Measurements from ENCODE around the gene ITFG2. TPM values are rescaled to one million over a fixed set of nuclear protein-coding genes. Genes with fewer than 3 reads are reported as not detected.
"Not testable (repeated sequence)": the region's sequence is repeated elsewhere in the genome, so short reads cannot be mapped to it uniquely, and the experiment has no call there.

ITFG2 gene
- 10 to 100 TPM; 43.5 to 48.2 TPM for total RNA-seq

DNA sequence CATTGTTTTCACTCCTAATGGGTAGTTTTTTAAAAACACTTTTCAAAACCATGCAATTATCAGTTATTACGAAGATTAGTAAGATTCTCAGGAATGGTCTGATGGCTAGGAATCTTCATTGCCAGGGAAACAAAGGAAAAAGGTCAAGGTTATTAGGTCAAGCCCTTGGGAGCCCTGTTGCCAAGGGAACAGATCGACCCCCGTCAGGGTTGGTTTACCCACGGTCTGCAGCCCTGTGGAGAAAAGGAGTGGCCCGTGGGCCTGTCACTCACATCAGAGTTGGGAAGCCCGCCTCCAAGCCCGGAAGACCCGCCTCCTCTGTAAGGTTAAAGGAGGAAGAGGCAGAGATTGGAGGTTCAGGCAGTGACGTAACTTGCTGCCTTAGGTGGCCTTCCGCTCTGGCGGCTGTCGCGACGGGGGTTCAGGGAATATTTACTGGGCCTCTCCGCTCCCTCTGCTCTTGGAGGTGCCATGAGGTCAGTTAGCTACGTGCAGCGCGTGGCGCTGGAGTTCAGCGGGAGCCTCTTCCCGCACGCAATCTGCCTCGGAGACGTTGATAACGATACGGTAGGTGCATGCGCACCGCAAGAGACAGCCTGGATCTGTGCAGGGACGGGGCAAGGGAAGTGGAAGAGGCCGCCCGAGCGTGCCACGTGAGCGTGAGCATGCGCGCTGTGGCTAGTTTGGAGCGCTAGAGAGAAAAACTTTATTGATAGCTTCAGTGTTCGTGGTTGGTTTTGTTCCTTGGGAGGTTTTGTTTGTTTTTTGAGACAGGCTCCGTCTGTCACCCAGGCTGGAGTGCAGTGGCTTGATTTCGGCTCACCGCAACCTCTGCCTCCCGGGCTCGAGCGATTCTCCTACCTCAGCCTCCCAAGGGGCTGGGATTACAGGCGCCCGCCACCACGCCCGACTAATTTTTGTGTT, at the start of gene ITFG2:
Gene ITFG2, plus strand, starts transcription at position 379 of the 924 bp plus-strand sequence. Its CDS starts 93 bp downstream, at position 472.
- H3K9me3 Mint-ChIP-seq = no peaks in the 10 kb centered on the region
- POLR2A ChIA-PET = no interaction called here
- H3K36me3 Mint-ChIP-seq (ENCODE audit: low read depth) = peaks cover 3% of the 10 kb centered on the region
- CTCF ChIA-PET = interaction anchor here (0.6 to 1.4 kb wide), 6 partner anchors 11 to 255 kb away, joined by 3 read pairs; partner anchors contain the start of genes FOXM1, RHNO1 and TEX52
- peaks cover 26% of the 10 kb centered on the region for H3K4me1 Mint-ChIP-seq
- peak within 1 kb of the TSS; percentile 99 for H3K27ac Mint-ChIP-seq
- DNase-seq = peak; percentile 98
- no peaks in the 10 kb centered on the region for H3K27me3 Mint-ChIP-seq
- peak within 1 kb of the TSS; percentile 99 for H3K4me3 Mint-ChIP-seq

- H3K27ac Mint-ChIP-seq = no peak overlapping the region
- ChIA-PET CTCF (interaction anchor here (1.0 kb wide), 1 partner anchor 27 kb away, joined by 3 read pairs; no protein-coding TSS in a partner anchor), POLR2A (no interaction called here)
- no peaks in the 10 kb centered on the region for H3K9me3 Mint-ChIP-seq
- no peak for DNase-seq
- H3K4me1 Mint-ChIP-seq = no peaks in the 10 kb centered on the region
- H3K27me3 Mint-ChIP-seq = no peaks in the 10 kb centered on the region
- no peaks in the 10 kb centered on the region for H3K36me3 Mint-ChIP-seq (ENCODE audit: low read depth)
- no peak overlapping the region for H3K4me3 Mint-ChIP-seq
Observed at GRCh38 chr12:2764398-2764797, 48.1 kb upstream of the ITFG2 start.

GRCh38 chr12:2765052-2765451, 47.4 kb upstream of the ITFG2 start:
- H3K27ac Mint-ChIP-seq = no peak overlapping the region
- no peaks in the 10 kb centered on the region for H3K36me3 Mint-ChIP-seq (ENCODE audit: low read depth)

DNA sequence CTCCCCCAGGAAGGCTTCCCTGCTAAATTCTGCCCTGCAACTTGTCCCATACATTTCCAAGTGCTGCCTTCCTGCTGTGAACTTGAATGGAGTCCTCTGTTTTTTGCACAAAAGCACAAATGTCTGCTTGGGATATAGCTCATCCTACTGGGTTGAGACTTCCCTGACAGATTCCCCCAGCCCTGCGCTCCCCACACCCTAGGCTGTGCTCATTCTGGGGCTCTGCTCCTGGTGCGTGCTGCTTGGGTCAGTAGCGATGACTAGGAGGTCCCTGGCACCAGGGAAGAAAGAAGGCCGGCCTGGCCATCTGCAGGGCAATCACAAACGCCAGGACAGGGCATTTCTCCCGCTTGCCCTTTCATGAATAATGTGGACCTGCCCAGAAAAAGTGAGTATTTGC, 46.9 kb upstream of the ITFG2 start:
- Mint-ChIP-seq H3K27me3 (no peaks in the 10 kb centered on the region), H3K36me3 (ENCODE audit: low read depth) (no peaks in the 10 kb centered on the region), H3K27ac (no peak overlapping the region), H3K9me3 (no peaks in the 10 kb centered on the region), H3K4me3 (no peak overlapping the region), H3K4me1 (no peaks in the 10 kb centered on the region)
- ChIA-PET POLR2A (no interaction called here), CTCF (interaction anchor here (0.6 to 1.3 kb wide), 2 partner anchors 8 to 1493 kb away, joined by 3 to 4 read pairs; no protein-coding TSS in a partner anchor)
- DNase-seq = no peak

More at GRCh38 chr12:2765052-2765451, 47.4 kb upstream of the ITFG2 start:
- H3K27me3 Mint-ChIP-seq = no peaks in the 10 kb centered on the region
- no peak for DNase-seq
- H3K4me1 Mint-ChIP-seq = no peaks in the 10 kb centered on the region
- ChIA-PET CTCF (interaction anchor here (0.6 to 1.3 kb wide), 3 partner anchors 9 to 1494 kb away, joined by 3 to 4 read pairs (median 3); no protein-coding TSS in a partner anchor), POLR2A (no interaction called here)
- no peak overlapping the region for H3K4me3 Mint-ChIP-seq
- no peaks in the 10 kb centered on the region for H3K9me3 Mint-ChIP-seq

DNA sequence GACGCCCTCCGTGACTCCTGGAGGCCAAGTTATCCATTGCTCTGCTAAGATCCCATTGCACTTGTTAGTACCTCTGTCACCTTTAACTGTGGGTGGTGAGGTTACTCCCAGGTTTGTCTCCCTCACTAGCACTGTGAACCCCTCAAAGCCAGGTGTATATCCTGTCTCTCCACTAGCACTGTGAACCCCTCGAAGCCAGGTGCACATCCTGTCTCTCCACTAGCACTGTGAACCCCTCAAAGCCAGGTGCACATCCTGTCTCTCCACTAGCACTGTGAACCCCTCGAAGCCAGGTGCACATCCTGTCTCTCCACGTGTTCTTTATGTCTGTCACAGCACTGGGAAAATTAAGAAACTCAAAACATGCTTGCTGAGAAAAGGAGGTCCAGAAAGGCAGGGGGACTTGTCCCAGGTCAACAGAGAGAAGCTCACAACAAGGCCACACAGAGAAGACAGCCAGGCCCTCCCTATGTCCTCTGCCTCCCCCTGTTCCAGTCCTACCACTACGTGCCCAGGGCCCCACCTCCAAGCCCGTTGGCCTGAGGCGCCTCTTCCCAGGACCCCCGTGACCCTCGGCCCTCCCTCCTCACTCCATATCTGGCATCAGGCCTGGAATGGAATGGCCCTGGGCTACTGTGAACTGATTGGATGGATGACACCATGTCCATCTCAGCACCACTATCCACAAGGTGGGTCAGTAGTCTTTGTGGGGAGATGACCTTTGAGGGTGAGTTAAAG, 44.1 kb upstream of the ITFG2 start:
- Mint-ChIP-seq H3K27ac (no peak overlapping the region), H3K36me3 (ENCODE audit: low read depth) (no peaks in the 10 kb centered on the region), H3K4me1 (no peaks in the 10 kb centered on the region), H3K9me3 (no peaks in the 10 kb centered on the region), H3K4me3 (no peak overlapping the region), H3K27me3 (no peaks in the 10 kb centered on the region)
- no peak for DNase-seq
- ChIA-PET POLR2A (no interaction called here), CTCF (no interaction called here)

GRCh38 chr12:2769866-2770533, 42.5 kb upstream of the ITFG2 start:
- H3K4me1 Mint-ChIP-seq = no peaks in the 10 kb centered on the region
- POLR2A ChIA-PET = no interaction called here
- no peaks in the 10 kb centered on the region for H3K27me3 Mint-ChIP-seq
- CTCF ChIA-PET = interaction anchor here (0.8 kb wide), 1 partner anchor 246 kb away, joined by 3 read pairs; no protein-coding TSS in a partner anchor
- no peak for DNase-seq
- no peak overlapping the region for H3K27ac Mint-ChIP-seq
- no peak overlapping the region for H3K4me3 Mint-ChIP-seq
- no peaks in the 10 kb centered on the region for H3K36me3 Mint-ChIP-seq (ENCODE audit: low read depth)
- H3K9me3 Mint-ChIP-seq = no peaks in the 10 kb centered on the region

GRCh38 chr12:2770544-2770943, 41.9 kb upstream of the ITFG2 start:
- POLR2A ChIA-PET; H3K4me1 Mint-ChIP-seq; H3K27ac Mint-ChIP-seq; H3K27me3 Mint-ChIP-seq; H3K36me3 Mint-ChIP-seq (ENCODE audit: low read depth); DNase-seq; H3K4me3 Mint-ChIP-seq; CTCF ChIA-PET; H3K9me3 Mint-ChIP-seq: not testable (repeated sequence)

- Mint-ChIP-seq H3K9me3 (no peaks in the 10 kb centered on the region), H3K4me3 (no peak overlapping the region), H3K4me1 (no peaks in the 10 kb centered on the region), H3K27ac (no peak overlapping the region), H3K36me3 (ENCODE audit: low read depth) (no peaks in the 10 kb centered on the region), H3K27me3 (no peaks in the 10 kb centered on the region)
- ChIA-PET CTCF (no interaction called here), POLR2A (no interaction called here)
- DNase-seq = no peak
Observed at GRCh38 chr12:2772370-2772769, 40.1 kb upstream of the ITFG2 start.

DNA sequence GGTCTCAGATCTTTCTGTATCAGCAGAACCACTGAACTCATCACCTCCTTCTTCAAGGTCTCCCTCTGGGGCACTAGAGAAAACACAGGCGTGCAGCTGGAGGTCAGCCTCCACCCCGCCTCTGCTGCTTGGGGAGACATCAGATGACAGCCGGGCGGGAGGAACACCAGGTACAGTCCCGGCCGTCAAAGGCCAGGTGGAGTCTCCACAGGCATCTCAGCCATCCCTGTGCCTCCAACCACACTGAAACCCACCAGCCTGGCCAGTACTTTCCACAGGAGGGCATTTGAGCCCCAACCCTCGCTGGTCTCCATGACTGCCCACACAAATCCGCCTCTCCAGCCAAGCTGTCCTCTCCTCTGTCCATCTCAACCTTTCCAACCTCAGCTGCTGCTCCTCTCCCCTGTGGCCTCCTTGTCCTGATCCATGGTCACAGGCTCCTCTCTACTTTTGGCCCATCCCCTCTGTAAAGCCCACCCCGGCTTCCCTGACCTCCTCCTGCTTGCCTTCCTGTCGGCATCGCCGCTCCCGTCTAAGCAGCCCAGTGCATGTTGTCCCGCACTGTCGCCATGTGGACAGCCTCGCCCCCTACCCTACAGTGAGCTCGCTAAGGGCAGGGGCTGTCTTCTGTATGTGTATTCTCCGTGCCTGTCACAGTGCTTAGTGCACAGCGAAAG, 39.1 kb upstream of the ITFG2 start:
- CTCF ChIA-PET = interaction anchor here (1.1 kb wide), 1 partner anchor 8 kb away, joined by 4 read pairs; no protein-coding TSS in a partner anchor
- no peak for DNase-seq

DNA sequence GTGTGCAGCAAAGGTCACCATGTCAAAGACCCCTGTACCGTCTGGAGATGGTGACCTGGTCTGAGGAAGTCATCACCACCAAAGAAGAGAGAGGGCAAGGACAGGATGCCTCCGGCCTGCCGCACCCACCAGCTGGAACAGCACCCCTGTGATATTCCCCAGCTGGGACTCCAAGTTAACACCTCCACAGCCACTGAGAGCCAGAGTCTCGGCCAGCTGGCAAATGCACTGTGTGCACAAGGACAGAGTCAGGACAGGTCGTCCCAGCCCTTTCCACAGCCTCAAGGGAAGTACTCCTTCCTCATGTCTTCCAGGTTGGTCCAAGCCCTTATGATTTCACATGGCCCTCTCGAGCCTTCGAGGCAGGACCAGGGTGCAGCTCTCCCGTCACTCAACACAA, 37.0 kb upstream of the ITFG2 start:
- Mint-ChIP-seq H3K27ac (no peak overlapping the region), H3K27me3 (no peaks in the 10 kb centered on the region), H3K4me3 (no peak overlapping the region), H3K36me3 (ENCODE audit: low read depth) (no peaks in the 10 kb centered on the region), H3K9me3 (no peaks in the 10 kb centered on the region), H3K4me1 (no peaks in the 10 kb centered on the region)
- no peak for DNase-seq
- ChIA-PET CTCF (no interaction called here), POLR2A (no interaction called here)

More for the DNA sequence above, 39.1 kb upstream of the ITFG2 start:
- Mint-ChIP-seq H3K36me3 (ENCODE audit: low read depth) (no peaks in the 10 kb centered on the region), H3K27me3 (no peaks in the 10 kb centered on the region), H3K4me3 (no peak overlapping the region), H3K4me1 (no peaks in the 10 kb centered on the region), H3K27ac (no peak overlapping the region), H3K9me3 (no peaks in the 10 kb centered on the region)
- POLR2A ChIA-PET = no interaction called here

DNA sequence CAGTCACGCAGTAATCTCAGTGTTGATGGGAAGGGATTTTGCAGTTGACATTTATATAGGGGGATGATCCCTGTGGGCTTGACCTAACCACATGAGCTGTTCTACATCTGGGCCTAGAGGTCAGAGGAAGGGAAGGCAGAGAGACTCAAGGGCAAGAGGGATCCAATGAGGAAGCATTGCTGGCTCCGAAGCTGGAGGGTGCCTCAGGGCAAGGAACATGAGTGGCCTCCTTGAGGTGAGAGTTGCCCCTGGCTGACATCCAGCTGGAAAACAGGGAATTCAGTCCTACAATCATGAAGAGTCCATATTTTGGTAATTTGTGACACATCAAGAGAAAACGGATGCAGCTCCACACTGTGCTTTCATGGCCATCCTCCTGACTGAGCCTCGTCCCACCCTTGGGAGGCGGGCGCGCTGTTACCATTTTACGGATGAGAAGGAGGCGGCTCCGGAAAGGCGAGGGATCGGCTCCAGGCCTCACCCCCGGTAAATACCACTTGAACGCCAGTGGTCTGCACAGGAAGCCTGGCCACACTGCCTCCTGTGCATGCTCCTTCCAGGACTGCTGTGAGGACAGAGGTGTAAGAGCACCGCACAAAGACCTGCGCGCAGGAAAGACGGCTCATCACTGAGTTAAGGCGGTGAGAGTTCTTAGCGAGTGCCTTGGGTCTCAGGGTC, 36.2 kb upstream of the ITFG2 start:
- no peaks in the 10 kb centered on the region for H3K27me3 Mint-ChIP-seq
- no peak overlapping the region for H3K4me3 Mint-ChIP-seq
- H3K27ac Mint-ChIP-seq = no peak overlapping the region
- no peaks in the 10 kb centered on the region for H3K9me3 Mint-ChIP-seq
- DNase-seq = no peak
- ChIA-PET POLR2A (no interaction called here), CTCF (no interaction called here)
- H3K4me1 Mint-ChIP-seq = no peaks in the 10 kb centered on the region
- no peaks in the 10 kb centered on the region for H3K36me3 Mint-ChIP-seq (ENCODE audit: low read depth)

GRCh38 chr12:2779281-2779680, 33.2 kb upstream of the ITFG2 start:
- H3K4me1 Mint-ChIP-seq = peaks cover 10% of the 10 kb centered on the region
- no peak for DNase-seq
- POLR2A ChIA-PET = no interaction called here
- no peak overlapping the region for H3K4me3 Mint-ChIP-seq
- peaks cover 13% of the 10 kb centered on the region for H3K27me3 Mint-ChIP-seq
- H3K36me3 Mint-ChIP-seq (ENCODE audit: low read depth) = no peaks in the 10 kb centered on the region
- no peak overlapping the region for H3K27ac Mint-ChIP-seq
- CTCF ChIA-PET = no interaction called here
- H3K9me3 Mint-ChIP-seq = no peaks in the 10 kb centered on the region
